ENCODE data around the gene FHAD1.

- no peak for TF ChIP-seq YY1 (IDR thresholded peaks at IDR 0.05; ENCODE audit: low read depth)
- TF ChIP-seq MAX (IDR thresholded peaks at IDR 0.05) = no peak
- TF ChIP-seq CEBPB (IDR thresholded peaks at IDR 0.05) = no peak
- TF ChIP-seq CREB1 (IDR thresholded peaks at IDR 0.05; ENCODE audit: low read depth) = no peak
- no peak for TF ChIP-seq EP300 (IDR thresholded peaks at IDR 0.05; ENCODE audit: borderline replicate concordance)
- no peak for TF ChIP-seq FOXM1 (IDR thresholded peaks at IDR 0.05; ENCODE audit: borderline replicate concordance, low read depth)
- TF ChIP-seq TEAD4 (IDR thresholded peaks at IDR 0.05) = no peak
- TF ChIP-seq TAF1 (IDR thresholded peaks at IDR 0.05; ENCODE audit: low read depth) = no peak
- TF ChIP-seq RAD21 (IDR thresholded peaks at IDR 0.05; ENCODE audit: low read depth) = no peak
- TF ChIP-seq TCF12 (IDR thresholded peaks at IDR 0.05; ENCODE audit: low read depth) = no peak
Measured at GRCh38 chr1:15277447-15277838, 30.4 kb downstream of the FHAD1 start.
